ENCODE measurements around the gene TBCD.

The TBCD gene

DNA sequence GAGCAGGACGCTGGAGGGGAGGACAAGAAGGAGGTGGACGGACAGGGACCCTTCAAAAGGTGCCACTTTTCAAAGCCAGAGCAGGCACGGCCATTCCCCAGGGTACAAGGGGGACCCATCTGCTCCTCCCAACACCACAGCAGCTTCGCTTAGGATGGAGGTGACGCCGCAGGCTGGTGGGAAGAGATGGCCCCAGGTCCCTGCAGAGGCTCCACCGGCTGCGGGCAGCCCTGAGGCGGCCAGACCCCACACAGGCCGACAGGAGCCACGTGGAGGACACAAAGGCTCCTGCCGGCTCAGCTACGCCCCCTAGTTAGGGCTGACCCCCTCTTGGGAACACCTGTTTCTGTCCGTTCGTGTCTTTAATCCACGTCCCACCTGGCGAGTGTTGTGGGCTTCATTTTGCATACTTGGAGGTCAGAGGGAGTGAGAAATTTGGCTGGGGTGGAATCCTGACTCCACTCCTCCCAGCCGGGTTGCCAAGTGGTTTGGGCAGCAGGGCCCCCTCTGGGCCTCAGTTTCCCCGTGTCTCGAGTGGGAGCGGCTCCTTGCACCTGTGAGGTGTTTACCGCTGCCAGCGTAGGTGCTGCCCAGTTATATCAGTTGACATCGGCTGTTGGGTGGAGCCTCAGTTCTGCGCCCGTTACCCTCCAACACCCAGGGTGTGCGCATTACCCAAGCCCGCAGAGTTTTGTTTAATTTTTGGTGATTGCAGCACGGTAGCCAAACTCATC lies 41.2 kb upstream of the TBCD start:
- H3K27ac ChIP-seq (ENCODE audit: low read depth, low read length) = no peak overlapping the region
- peaks cover 1 to 4% of the 10 kb centered on the region in 2 donors for H3K4me1 ChIP-seq (ENCODE audit: control insufficient read depth in 1 of 2, insufficient read depth in 2 of 2, low read length in 2 of 2)
- H3K9ac ChIP-seq (ENCODE audit: low read depth in 1 of 2, low read length in 2 of 2) = no peak overlapping the region

DNA sequence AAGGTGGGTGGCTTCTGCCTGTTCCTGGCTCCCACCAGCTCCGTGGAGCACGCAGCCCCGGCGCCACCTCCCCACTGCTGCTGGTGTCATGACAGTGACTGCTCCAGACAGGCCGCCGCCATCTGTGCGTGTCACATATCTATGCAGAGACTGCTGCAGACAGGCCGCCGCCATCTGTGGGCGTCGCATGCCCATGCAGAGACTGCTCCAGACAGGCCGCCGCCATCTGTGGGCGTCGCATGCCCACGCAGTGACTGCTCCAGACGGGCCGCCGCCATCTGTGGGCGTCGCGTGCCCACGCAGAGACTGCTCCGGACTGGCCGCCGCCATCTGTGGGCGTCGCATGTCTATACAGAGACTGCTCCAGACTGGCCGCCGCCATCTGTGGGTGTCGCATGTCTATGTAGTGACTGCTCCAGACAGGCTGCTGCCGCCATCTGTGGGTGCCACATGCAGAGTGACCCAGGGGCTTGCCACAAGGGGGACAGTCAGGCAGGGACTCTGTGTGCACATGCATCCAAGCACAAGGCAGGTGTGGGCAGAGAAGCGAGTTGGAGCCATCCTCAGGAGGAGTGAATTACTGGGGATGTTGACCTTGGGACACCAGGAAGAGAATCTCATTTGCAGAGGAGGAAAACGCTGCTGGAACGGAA lies 38.7 kb upstream of the TBCD start:
- no peak overlapping the region for H3K4me3 ChIP-seq (ENCODE audit: low read depth in 1 of 2, low read length in 2 of 2)
- H3K4me1 ChIP-seq (ENCODE audit: control insufficient read depth in 1 of 2, insufficient read depth in 2 of 2, low read length in 2 of 2) = peaks cover 5 to 18% of the 10 kb centered on the region in 2 donors
- H3K9ac ChIP-seq (ENCODE audit: low read depth in 1 of 2, low read length in 2 of 2) = no peak overlapping the region
- H3K27me3 ChIP-seq (ENCODE audit: control insufficient read depth in 1 of 2, insufficient read depth in 2 of 2, low read length in 2 of 2) = no peaks in the 10 kb centered on the region
- H3K9me3 ChIP-seq (ENCODE audit: control insufficient read depth in 1 of 2, low read length in 2 of 2) = no peaks in the 10 kb centered on the region
- no peaks in the 10 kb centered on the region for H3K36me3 ChIP-seq (ENCODE audit: control insufficient read depth in 1 of 2, insufficient read depth in 2 of 2, low read length in 2 of 2)
- no peak overlapping the region for H3K27ac ChIP-seq (ENCODE audit: low read depth, low read length)

More for the DNA sequence above, 41.2 kb upstream of the TBCD start:
- H3K27me3 ChIP-seq (ENCODE audit: control insufficient read depth in 1 of 2, insufficient read depth in 2 of 2, low read length in 2 of 2) = no peaks in the 10 kb centered on the region
- H3K4me3 ChIP-seq (ENCODE audit: low read depth in 1 of 2, low read length in 2 of 2) = no peak overlapping the region
- H3K9me3 ChIP-seq (ENCODE audit: control insufficient read depth in 1 of 2, low read length in 2 of 2) = no peaks in the 10 kb centered on the region
- no peaks in the 10 kb centered on the region for H3K36me3 ChIP-seq (ENCODE audit: control insufficient read depth in 1 of 2, insufficient read depth in 2 of 2, low read length in 2 of 2)

DNA sequence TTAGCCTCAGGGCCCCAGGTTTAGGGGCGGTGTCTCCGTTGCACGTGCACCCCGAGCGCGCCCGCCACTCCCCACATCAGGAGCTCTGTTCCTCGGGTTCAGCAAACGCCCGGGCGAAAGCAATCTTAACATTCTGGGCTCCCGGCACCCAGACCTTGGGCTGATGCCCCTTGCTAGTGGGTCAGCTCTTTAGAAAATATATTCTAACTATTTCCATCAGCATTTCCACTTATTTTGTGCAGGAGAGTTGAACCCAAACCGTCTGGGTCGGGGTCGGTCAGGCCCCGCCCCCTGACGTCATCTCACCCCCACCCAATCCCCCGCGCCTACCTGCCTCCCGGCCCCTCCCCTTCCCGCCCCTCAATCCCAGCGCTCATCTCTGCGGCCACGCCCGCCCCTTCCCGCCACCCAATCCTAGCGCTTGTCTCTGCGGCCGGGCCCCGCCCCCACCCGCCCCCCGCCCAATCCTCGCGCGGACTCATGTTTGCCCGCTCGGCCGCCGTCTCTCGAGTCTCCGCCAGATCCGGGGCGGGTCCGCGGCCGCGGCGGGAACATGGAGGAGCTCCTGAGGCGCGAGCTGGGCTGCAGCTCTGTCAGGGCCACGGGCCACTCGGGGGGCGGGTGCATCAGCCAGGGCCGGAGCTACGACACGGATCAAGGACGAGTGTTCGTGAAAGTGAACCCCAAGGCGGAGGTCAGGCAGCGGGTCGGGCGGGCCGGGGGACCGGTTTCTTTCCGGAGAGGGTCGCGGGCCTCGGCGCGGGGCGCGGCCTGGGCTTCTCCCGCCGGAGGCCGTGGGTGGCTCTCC lies 35.5 kb upstream of the TBCD start, which contains the start of gene FN3KRP:
TSS of gene FN3KRP (plus strand) at position 504 of the 808 bp plus-strand sequence. CDS start at position 554, 50 bp downstream.
- Histone ChIP-seq H3K27me3 (ENCODE audit: control insufficient read depth in 1 of 2, insufficient read depth in 2 of 2, low read length in 2 of 2) (no peaks in the 10 kb centered on the region), H3K9ac (ENCODE audit: low read depth in 1 of 2, low read length in 2 of 2) (peak within 1 kb of the TSS; percentile 63 to 70), H3K9me3 (ENCODE audit: control insufficient read depth in 1 of 2, low read length in 2 of 2) (no peaks in the 10 kb centered on the region), H3K36me3 (ENCODE audit: control insufficient read depth in 1 of 2, insufficient read depth in 2 of 2, low read length in 2 of 2) (peaks cover 0 to 19% of the 10 kb centered on the region in 2 donors), H3K4me3 (ENCODE audit: low read depth in 1 of 2, low read length in 2 of 2) (peak within 1 kb of the TSS; percentile 80 to 82), H3K4me1 (ENCODE audit: control insufficient read depth in 1 of 2, insufficient read depth in 2 of 2, low read length in 2 of 2) (peaks cover 5 to 21% of the 10 kb centered on the region in 2 donors), H3K27ac (ENCODE audit: low read depth, low read length) (peak within 1 kb of the TSS; percentile 36)

DNA sequence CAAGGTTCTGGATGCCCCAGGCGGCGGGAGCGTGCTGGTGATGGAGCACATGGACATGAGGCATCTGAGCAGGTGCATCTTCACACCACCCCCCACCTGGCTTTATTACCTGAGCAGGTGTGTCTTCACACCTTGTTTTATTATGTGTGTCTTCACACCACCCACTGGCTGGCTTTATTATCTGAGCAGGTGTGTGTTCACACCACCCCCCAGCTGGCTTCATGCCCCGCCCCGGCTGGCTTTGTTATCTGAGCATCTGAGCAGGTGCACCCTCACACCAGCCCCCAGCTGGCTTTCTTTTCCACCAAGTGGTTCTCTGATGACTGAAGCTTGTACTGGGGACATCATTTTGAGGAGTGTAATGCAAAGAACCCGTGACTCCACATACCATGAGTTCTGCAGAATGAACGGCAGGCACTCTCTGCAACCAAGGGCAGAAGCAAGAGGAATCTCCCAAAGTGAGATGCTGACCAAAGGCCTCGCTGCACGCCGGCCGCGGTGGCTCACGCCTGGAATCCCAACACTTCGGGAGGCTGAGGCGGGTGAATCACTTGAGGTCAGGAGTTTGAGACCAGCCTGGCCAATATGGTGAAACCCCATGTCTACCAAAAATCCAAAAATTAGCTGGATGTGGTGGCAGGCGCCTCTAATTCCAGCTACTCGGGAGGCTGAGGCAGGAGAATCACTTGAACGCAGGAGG lies 32.7 kb upstream of the TBCD start:
- Histone ChIP-seq H3K27me3 (ENCODE audit: control insufficient read depth in 1 of 2, insufficient read depth in 2 of 2, low read length in 2 of 2) (no peaks in the 10 kb centered on the region), H3K27ac (ENCODE audit: low read depth, low read length) (no peak overlapping the region), H3K4me3 (ENCODE audit: low read depth in 1 of 2, low read length in 2 of 2) (no peak overlapping the region), H3K4me1 (ENCODE audit: control insufficient read depth in 1 of 2, insufficient read depth in 2 of 2, low read length in 2 of 2) (peaks cover 5 to 21% of the 10 kb centered on the region in 2 donors), H3K9ac (ENCODE audit: low read depth in 1 of 2, low read length in 2 of 2) (no peak overlapping the region), H3K9me3 (ENCODE audit: control insufficient read depth in 1 of 2, low read length in 2 of 2) (no peaks in the 10 kb centered on the region), H3K36me3 (ENCODE audit: control insufficient read depth in 1 of 2, insufficient read depth in 2 of 2, low read length in 2 of 2) (peaks cover 5 to 34% of the 10 kb centered on the region in 2 donors)

DNA sequence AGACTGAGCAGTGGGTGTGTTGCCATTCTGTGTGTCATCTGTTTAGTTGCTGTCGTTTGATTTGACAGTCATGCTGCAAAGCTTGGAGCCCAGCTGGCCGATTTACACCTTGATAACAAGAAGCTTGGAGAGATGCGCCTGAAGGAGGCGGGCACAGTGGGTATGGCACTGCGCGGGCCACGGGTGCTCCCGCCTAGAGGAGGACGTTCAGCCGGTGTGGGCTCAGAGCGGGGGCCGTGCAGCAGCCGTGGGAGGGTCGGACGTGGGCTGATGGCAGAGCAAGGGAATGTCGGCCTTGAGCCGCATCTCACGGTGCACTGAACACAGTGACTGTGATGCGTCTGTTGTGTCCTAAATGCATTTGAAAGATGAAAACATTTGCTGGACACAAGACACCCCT lies 31.7 kb upstream of the TBCD start:
- peaks cover 5 to 34% of the 10 kb centered on the region in 2 donors for H3K36me3 ChIP-seq (ENCODE audit: control insufficient read depth in 1 of 2, insufficient read depth in 2 of 2, low read length in 2 of 2)
- peaks cover 5 to 21% of the 10 kb centered on the region in 2 donors for H3K4me1 ChIP-seq (ENCODE audit: control insufficient read depth in 1 of 2, insufficient read depth in 2 of 2, low read length in 2 of 2)
- no peak overlapping the region for H3K27ac ChIP-seq (ENCODE audit: low read depth, low read length)
- H3K4me3 ChIP-seq (ENCODE audit: low read depth in 1 of 2, low read length in 2 of 2) = no peak overlapping the region
- H3K9me3 ChIP-seq (ENCODE audit: control insufficient read depth in 1 of 2, low read length in 2 of 2) = no peaks in the 10 kb centered on the region
- H3K27me3 ChIP-seq (ENCODE audit: control insufficient read depth in 1 of 2, insufficient read depth in 2 of 2, low read length in 2 of 2) = no peaks in the 10 kb centered on the region
- H3K9ac ChIP-seq (ENCODE audit: low read depth in 1 of 2, low read length in 2 of 2) = no peak overlapping the region

DNA sequence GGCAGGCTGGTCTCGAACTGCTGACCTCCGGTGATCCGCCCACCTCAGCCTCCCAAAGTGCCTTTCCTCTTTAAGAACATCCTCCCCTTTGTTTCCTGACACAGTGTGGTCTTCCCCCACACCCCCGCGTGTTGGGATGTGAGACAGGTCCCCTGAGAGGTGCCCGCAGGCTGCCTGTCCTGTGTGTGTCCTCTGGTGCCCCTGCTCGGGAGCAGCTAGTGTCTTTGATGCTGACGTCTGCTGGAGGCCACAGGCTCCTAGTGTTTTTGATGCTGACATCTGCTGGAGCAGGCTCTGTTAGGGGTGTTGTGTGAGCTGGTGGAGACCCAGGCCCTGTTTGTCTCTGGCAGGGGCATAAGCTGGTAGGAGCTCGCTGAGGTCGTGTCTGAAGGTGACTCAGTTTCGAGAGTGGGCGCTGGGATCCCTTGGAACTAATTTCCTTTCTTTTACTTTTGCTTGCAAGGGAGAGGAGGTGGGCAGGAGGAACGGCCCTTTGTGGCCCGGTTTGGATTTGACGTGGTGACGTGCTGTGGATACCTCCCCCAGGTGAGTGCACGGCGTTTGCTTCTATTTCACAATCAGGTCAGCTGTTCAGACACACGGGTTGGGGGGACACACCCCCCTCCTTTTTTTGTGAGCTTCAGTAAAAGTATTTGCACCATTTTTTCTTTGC lies 29.4 kb upstream of the TBCD start:
- Histone ChIP-seq H3K4me1 (ENCODE audit: control insufficient read depth in 1 of 2, insufficient read depth in 2 of 2, low read length in 2 of 2) (peaks cover 4 to 11% of the 10 kb centered on the region in 2 donors), H3K4me3 (ENCODE audit: low read depth in 1 of 2, low read length in 2 of 2) (no peak overlapping the region), H3K27ac (ENCODE audit: low read depth, low read length) (no peak overlapping the region), H3K27me3 (ENCODE audit: control insufficient read depth in 1 of 2, insufficient read depth in 2 of 2, low read length in 2 of 2) (no peaks in the 10 kb centered on the region), H3K9me3 (ENCODE audit: control insufficient read depth in 1 of 2, low read length in 2 of 2) (no peaks in the 10 kb centered on the region), H3K9ac (ENCODE audit: low read depth in 1 of 2, low read length in 2 of 2) (no peak overlapping the region), H3K36me3 (ENCODE audit: control insufficient read depth in 1 of 2, insufficient read depth in 2 of 2, low read length in 2 of 2) (peaks cover 10 to 49% of the 10 kb centered on the region in 2 donors)

DNA sequence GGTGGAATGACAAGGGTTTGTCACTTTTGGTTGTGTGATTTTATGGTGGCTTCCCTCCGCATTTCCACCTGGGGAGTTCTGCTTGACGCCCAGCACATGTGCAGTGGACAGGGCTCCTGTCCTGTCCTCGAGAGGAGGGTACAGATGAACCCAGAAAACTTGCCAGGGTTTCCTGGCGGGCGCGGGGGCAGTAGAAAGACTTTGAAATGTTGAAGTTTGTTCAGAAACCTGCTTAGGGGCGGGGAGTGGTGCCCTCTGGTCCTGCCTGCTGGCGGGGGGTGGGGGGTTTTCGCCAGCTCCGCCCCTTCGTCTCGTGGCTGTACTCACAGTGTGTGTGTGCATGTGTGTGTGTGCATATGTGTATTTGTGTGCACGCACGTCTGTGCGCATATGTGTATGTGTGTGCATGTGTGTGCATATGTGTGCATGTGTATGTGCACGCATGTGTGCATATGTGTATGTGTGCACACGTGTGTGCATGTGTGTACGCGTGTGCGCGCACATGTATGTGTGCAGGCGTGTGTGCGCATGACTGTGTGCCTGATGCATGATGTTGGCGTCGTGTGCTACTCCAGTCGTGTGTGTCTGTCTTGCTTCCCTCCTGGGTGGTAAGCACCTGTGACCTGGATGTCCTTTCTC lies 28.6 kb upstream of the TBCD start:
- no peak overlapping the region for H3K4me3 ChIP-seq (ENCODE audit: low read depth in 1 of 2, low read length in 2 of 2)
- no peak overlapping the region for H3K27ac ChIP-seq (ENCODE audit: low read depth, low read length)
- H3K27me3 ChIP-seq (ENCODE audit: control insufficient read depth in 1 of 2, insufficient read depth in 2 of 2, low read length in 2 of 2) = no peaks in the 10 kb centered on the region
- no peaks in the 10 kb centered on the region for H3K9me3 ChIP-seq (ENCODE audit: control insufficient read depth in 1 of 2, low read length in 2 of 2)
- no peak overlapping the region for H3K9ac ChIP-seq (ENCODE audit: low read depth in 1 of 2, low read length in 2 of 2)
- peaks cover 10 to 51% of the 10 kb centered on the region in 2 donors for H3K36me3 ChIP-seq (ENCODE audit: control insufficient read depth in 1 of 2, insufficient read depth in 2 of 2, low read length in 2 of 2)
- peaks cover 0 to 3% of the 10 kb centered on the region in 2 donors for H3K4me1 ChIP-seq (ENCODE audit: control insufficient read depth in 1 of 2, insufficient read depth in 2 of 2, low read length in 2 of 2)

DNA sequence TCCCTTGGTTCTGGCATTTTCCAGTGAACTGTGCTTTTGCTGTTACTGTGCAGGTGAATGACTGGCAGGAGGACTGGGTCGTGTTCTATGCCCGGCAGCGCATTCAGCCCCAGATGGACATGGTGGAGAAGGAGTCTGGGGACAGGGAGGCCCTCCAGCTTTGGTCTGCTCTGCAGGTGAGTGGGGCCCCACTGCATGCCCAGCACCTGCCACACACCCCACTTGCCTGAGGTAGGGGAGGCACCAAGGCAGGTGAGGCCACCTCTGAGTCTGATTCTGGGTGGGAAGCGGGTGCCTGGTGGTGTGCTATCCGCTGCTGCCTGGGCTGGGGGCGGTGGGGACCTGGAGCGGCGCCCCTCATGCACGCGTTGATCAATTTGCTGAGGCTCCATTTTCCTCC lies 25.4 kb upstream of the TBCD start:
- H3K27ac ChIP-seq (ENCODE audit: low read depth, low read length) = no peak overlapping the region
- no peaks in the 10 kb centered on the region for H3K27me3 ChIP-seq (ENCODE audit: control insufficient read depth in 1 of 2, insufficient read depth in 2 of 2, low read length in 2 of 2)
- no peak overlapping the region for H3K9ac ChIP-seq (ENCODE audit: low read depth in 1 of 2, low read length in 2 of 2)
- H3K9me3 ChIP-seq (ENCODE audit: control insufficient read depth in 1 of 2, low read length in 2 of 2) = no peaks in the 10 kb centered on the region
- H3K4me1 ChIP-seq (ENCODE audit: control insufficient read depth in 1 of 2, insufficient read depth in 2 of 2, low read length in 2 of 2) = no peaks in the 10 kb centered on the region
- no peak overlapping the region for H3K4me3 ChIP-seq (ENCODE audit: low read depth in 1 of 2, low read length in 2 of 2)
- H3K36me3 ChIP-seq (ENCODE audit: control insufficient read depth in 1 of 2, insufficient read depth in 2 of 2, low read length in 2 of 2) = peaks cover 10 to 40% of the 10 kb centered on the region in 2 donors

Data from duodenal mucosa (tissue), 2 donors.